ENCODE results near the gene NAA40. TPM values are rescaled to one million over a fixed set of nuclear protein-coding genes. Genes with fewer than 3 reads are reported as not detected.

Gene NAA40
- total and polyA plus RNA-seq, 10 of the 15 experiments (the other 5 are each of a cell fraction or from before 2014, with no cell fraction given): 4.8 to 31.6 (median 22.2) TPM

DNA sequence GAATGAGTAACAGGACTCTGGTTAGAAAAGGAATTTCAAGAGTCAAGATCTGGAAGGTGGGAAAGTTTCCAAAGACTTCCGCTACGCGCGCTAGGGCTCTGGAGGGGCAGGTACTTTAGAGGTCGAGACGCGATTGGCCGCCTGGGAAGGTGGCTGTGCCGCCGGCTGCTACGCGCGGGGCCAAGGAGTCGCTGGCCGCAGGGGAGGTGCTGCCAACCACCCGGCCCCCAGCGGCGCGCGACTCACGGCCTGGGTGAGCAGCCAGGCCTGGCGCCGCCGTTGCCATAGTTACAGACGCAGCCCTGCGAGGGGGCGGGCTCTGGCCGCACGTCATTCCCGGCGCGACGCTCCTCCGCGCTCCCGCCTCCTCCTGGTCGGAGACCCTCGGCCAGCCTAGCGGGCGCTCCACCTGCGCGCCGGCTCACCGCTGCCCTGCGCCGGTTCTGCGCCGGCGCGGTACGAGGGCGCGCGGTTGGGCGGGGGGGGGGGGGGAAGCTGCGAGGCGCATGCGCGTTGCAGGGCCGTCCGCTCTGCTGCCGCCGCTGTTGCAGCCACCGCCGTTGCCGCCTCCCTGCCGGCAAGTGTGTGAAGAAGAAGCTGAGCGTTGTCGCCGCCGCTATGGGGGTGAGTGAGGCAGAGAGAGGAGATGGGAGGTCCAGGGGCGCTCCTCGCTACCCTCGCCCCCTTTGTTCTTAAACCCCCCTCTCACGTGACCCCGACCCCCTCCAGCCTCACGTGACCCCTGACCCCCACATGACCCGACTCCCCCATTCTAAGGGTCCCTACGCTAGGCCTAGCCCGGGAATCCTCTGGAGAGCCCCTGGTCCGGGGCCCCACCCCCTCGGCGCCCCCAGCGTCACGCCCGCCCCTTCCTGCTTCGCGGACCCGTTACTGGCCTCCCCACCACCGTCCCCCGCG is at the start of gene NAA40 (continued):
- TF ChIP-seq NKRF (conservative IDR thresholded peaks at IDR 0.05) (peak; percentile 82), SMAD1 (IDR thresholded peaks at IDR 0.05; ENCODE audit: low read depth, partially characterized antibody) (no peak), NR2C1 (IDR thresholded peaks at IDR 0.05) (peak; percentile 75), ZNF592 (IDR thresholded peaks at IDR 0.05) (no peak), NFYB (IDR thresholded peaks at IDR 0.05; ENCODE audit: insufficient read depth, low read depth, low read length) (peak; percentile 44; the same call in 1 of the 2 replicates), ZBTB11 (CRISPR knock-in tag; IDR thresholded peaks at IDR 0.05) (no peak), RAD21 (IDR thresholded peaks at IDR 0.05; ENCODE audit: insufficient read depth, low read depth, low read length) (no peak), ZSCAN29 (IDR thresholded peaks at IDR 0.05) (no peak), CBFB (IDR thresholded peaks at IDR 0.05; ENCODE audit: low read depth) (no peak), YY1 (IDR thresholded peaks at IDR 0.05; ENCODE audit: low read depth, low read length) (peak; percentile 53; the same call in 1 of the 2 replicates), IKZF1 (conservative IDR thresholded peaks at IDR 0.05) (peak; percentile 76), ZNF217 (IDR thresholded peaks at IDR 0.05) (no peak), POLR2AphosphoS5 (IDR thresholded peaks at IDR 0.05; ENCODE audit: low read length) (no peak), SUZ12 (IDR thresholded peaks at IDR 0.05; ENCODE audit: unreplicated experiment) (no peak), ZBED1 (IDR thresholded peaks at IDR 0.05; ENCODE audit: borderline replicate concordance) (no peak), SPI1 (IDR thresholded peaks at IDR 0.05; ENCODE audit: borderline replicate concordance, insufficient read depth, low read depth, low read length) (no peak), GABPA (IDR thresholded peaks at IDR 0.05; ENCODE audit: low read depth) (no peak), NFXL1 (IDR thresholded peaks at IDR 0.05; ENCODE audit: borderline replicate concordance) (no peak)

Measured in GM12878 (cell line).